Mesendoderm (in vitro differentiated cells): ENCODE data around the gene HTR3E.

ENCODE experiments used
- DNase-seq: peaks from one replicate; pipeline ENCODE4 v3.0.0; 2013
- H2AK5ac ChIP-seq: 2 replicates; pipeline ENCODE4 v1.6.1; 2013; ENCODE audit warnings: low read length, inconsistent platforms
- H2BK120ac ChIP-seq: 2 replicates; pipeline ENCODE4 v1.6.1; 2013; ENCODE audit warnings: low read depth, mild to moderate bottlenecking, low read length, moderate library complexity, mixed read lengths
- H2BK15ac ChIP-seq: replicated peaks from 2 replicates; pipeline ENCODE4 v1.6.1; 2013; ENCODE audit warnings: low read depth, mild to moderate bottlenecking, moderate library complexity
- H2BK5ac ChIP-seq: 2 replicates; pipeline ENCODE4 v1.6.1; 2013; ENCODE audit warnings: low read length, inconsistent platforms
- H3K18ac ChIP-seq: 2 replicates; pipeline ENCODE4 v1.6.1; 2013; ENCODE audit warnings: mild to moderate bottlenecking, low read length, mixed read lengths
- H3K23ac ChIP-seq: one replicate; pipeline ENCODE4 v1.6.1; 2013; ENCODE audit warnings: low read length
- H3K27ac ChIP-seq: 2 replicates; pipeline ENCODE4 v1.5.1; 2013; ENCODE audit warnings: low read depth, mild to moderate bottlenecking, inconsistent platforms, low read length, moderate library complexity
- H3K27me3 ChIP-seq: 2 replicates; pipeline ENCODE4 v1.6.1; 2013; ENCODE audit warnings: low read length, control low read depth, mild to moderate bottlenecking, inconsistent platforms; ENCODE audit not compliant: insufficient read depth, poor library complexity
- H3K36me3 ChIP-seq: 2 replicates; pipeline ENCODE4 v1.6.1; 2013; ENCODE audit warnings: low read length, inconsistent platforms; ENCODE audit not compliant: control insufficient read depth, insufficient read depth
- H3K4ac ChIP-seq: one replicate; pipeline ENCODE4 v1.6.1; 2013; ENCODE audit warnings: low read depth, mild to moderate bottlenecking, low read length, moderate library complexity
- H3K4me1 ChIP-seq: 2 replicates; pipeline ENCODE4 v1.6.1; 2013; ENCODE audit warnings: low read depth, low read length, inconsistent platforms; ENCODE audit not compliant: control insufficient read depth
- H3K4me2 ChIP-seq: 2 replicates; pipeline ENCODE4 v1.6.1; 2013; ENCODE audit warnings: low read length
- H3K4me3 ChIP-seq: 2 replicates; pipeline ENCODE4 v1.5.1; 2013; ENCODE audit warnings: mild to moderate bottlenecking, low read length
- H3K56ac ChIP-seq: one replicate; pipeline ENCODE4 v1.6.1; 2013; ENCODE audit warnings: low read length
- H3K79me1 ChIP-seq: 2 replicates; pipeline ENCODE4 v1.6.1; 2013; ENCODE audit warnings: low read length, inconsistent platforms
- H3K79me2 ChIP-seq: 2 replicates; pipeline ENCODE4 v1.6.1; 2013; ENCODE audit warnings: mild to moderate bottlenecking, low read length; ENCODE audit not compliant: control insufficient read depth, insufficient read depth
- H3K9ac ChIP-seq: 2 replicates; pipeline ENCODE4 v1.6.1; 2013; ENCODE audit warnings: low read length, inconsistent platforms
- H4K5ac ChIP-seq: one replicate; pipeline ENCODE4 v1.6.1; 2013; ENCODE audit warnings: low read length
- H4K8ac ChIP-seq: one replicate; pipeline ENCODE4 v1.6.1; 2013; ENCODE audit warnings: low read depth, mild to moderate bottlenecking, control low read depth, low read length, moderate library complexity
- WGBS: extraction: QIAGEN DNeasy Blood & Tissue Kit; methylation state at CpG from one replicate; pipeline ENCODE4 v1.1.7; 2013; ENCODE audit warnings: low lambda C conversion rate, missing lambda C conversion rate; ENCODE audit not compliant: insufficient coverage; ENCODE audit errors: extremely low coverage; 5-methylcytosine and 5-hydroxymethylcytosine counted together

Gene HTR3E

DNA sequence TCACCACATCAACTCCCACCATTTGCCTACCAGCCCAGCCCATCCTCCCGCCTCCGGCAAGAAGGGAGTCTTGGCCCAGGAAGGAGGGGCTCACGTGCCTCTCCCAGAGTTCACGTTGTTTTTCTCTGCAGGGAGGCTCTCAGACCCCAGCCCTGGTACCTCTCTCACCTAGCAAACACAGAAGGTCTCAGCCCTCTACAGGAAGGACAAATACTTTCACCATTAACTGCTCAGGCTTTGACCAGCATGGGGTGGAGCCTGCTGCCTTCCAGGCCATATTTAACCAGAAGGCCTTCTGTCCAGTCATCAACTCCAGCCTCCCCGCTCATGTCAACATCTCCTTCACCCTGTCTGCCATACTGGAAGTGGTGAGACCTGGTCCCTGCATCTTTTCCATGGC lies 19.0 kb upstream of the HTR3E start:
- Histone ChIP-seq H3K36me3 (no peaks in the 10 kb centered on the region), H2BK120ac (no peak overlapping the region), H3K4me3 (no peak overlapping the region), H3K79me2 (no peaks in the 10 kb centered on the region), H4K8ac (no peak overlapping the region), H3K4me2 (no peak overlapping the region), H3K56ac (no peak overlapping the region), H2BK5ac (no peak overlapping the region), H3K27me3 (no peaks in the 10 kb centered on the region), H3K4ac (no peak overlapping the region), H3K9ac (no peak overlapping the region), H3K4me1 (no peaks in the 10 kb centered on the region), H3K27ac (no peak overlapping the region), H3K79me1 (no peaks in the 10 kb centered on the region), H3K23ac (no peak overlapping the region), H2AK5ac (no peak overlapping the region), H3K18ac (no peak overlapping the region), H2BK15ac (no peak overlapping the region), H4K5ac (no peak overlapping the region)
- WGBS = no CpG with 5 or more reads among the region's 5 CpGs
- peak; percentile 51 for DNase-seq

DNA sequence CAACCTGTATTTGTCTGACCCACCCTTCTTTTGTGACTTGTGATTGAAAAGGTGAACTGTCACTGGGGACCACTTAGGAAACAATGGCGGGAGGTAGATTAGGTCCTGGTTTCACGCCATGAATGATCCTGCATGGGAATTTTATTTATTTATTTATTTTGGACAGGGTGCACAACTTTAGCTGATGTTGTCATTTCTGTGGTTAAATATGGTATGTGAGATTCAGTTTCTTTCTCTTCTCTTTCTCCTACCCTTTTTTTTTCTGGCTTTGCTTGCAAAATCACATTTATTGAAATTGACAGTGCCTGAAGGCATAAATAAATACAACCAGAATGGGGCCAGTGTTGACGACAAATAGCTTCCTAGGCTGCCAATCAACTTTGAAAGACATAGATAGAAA lies 18.0 kb upstream of the HTR3E start:
- no CpG with 5 or more reads among the region's 3 CpGs for WGBS
- Histone ChIP-seq H2BK15ac (no peak overlapping the region), H3K4me1 (no peaks in the 10 kb centered on the region), H3K79me1 (no peaks in the 10 kb centered on the region), H3K4me3 (no peak overlapping the region), H2AK5ac (no peak overlapping the region), H3K4me2 (no peak overlapping the region), H3K36me3 (no peaks in the 10 kb centered on the region), H4K8ac (no peak overlapping the region), H4K5ac (no peak overlapping the region), H3K9ac (no peak overlapping the region), H2BK5ac (no peak overlapping the region), H3K79me2 (no peaks in the 10 kb centered on the region), H3K23ac (no peak overlapping the region), H3K27me3 (no peaks in the 10 kb centered on the region), H3K56ac (no peak overlapping the region), H3K27ac (no peak overlapping the region), H3K18ac (no peak overlapping the region), H3K4ac (no peak overlapping the region), H2BK120ac (no peak overlapping the region)
- DNase-seq = no peak

DNA sequence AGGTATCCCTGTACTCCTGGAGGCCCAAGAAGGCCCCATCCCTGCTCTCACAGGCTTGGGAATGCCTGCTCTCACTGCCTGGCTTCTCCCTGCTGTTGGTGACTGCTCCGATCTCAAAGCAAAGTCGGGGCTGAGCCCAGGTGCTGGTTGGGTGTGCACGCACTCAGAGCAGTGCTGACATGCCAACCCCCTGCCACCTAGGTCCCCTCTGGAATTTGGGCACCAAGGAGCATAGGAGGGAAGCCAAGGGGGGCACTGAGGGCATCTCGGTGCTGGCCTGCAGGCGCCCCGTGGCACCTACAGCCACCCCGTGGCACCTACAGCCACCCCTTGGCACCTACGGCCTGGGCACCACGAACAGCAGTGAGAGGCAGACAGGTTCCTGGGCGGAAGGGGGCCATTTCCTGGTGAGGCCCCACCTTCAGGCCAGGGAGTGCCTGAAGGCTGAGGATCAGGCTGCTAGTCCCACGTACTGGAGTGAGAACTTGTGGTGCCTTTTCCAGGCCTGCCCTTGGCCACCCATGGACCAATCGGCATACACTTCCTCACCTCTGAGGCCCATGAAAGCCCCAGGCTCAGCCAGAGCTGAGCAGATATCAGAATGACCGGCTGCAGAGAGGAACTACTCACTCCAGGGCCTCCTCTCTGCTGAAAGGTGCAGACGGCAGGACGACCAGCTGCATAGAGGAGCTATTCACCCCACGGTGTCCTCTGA lies 15.6 kb upstream of the HTR3E start:
- no peak overlapping the region for H2BK120ac ChIP-seq
- H3K36me3 ChIP-seq = no peaks in the 10 kb centered on the region
- H2AK5ac ChIP-seq = no peak overlapping the region
- no peak overlapping the region for H4K8ac ChIP-seq
- no peak for DNase-seq
- H3K4me1 ChIP-seq = no peaks in the 10 kb centered on the region
- no peak overlapping the region for H3K9ac ChIP-seq
- H3K27ac ChIP-seq = no peak overlapping the region
- no peak overlapping the region for H3K23ac ChIP-seq
- no peaks in the 10 kb centered on the region for H3K79me2 ChIP-seq
- H3K27me3 ChIP-seq = no peaks in the 10 kb centered on the region
- H3K4me2 ChIP-seq = no peak overlapping the region
- H4K5ac ChIP-seq = no peak overlapping the region
- H2BK15ac ChIP-seq = no peak overlapping the region
- no peak overlapping the region for H2BK5ac ChIP-seq
- H3K79me1 ChIP-seq = no peaks in the 10 kb centered on the region
- WGBS = no CpG with 5 or more reads among the region's 16 CpGs
- H3K18ac ChIP-seq = no peak overlapping the region
- H3K4ac ChIP-seq = no peak overlapping the region
- H3K4me3 ChIP-seq = no peak overlapping the region
- no peak overlapping the region for H3K56ac ChIP-seq

DNA sequence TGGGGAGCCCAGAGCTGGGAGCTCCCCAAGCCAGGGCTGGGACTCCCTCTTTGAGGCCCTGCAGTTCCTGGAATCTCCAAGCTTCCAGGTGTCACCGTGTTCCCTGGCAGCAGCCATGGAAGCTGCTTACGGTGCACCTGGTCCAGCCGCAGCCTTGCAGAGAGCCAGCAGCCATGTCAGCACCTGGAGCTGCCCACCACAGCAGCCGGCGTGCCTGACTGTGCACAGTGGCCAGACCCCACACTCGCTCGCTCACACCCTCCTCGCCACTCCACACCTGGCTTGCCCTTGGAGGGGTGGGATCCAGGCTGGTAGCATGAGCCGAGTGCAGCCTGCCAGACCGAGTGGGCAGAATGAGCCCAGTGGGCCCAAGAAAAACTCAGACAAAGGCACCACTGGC lies 14.8 kb upstream of the HTR3E start:
- Histone ChIP-seq H4K8ac (no peak overlapping the region), H2BK5ac (no peak overlapping the region), H2BK15ac (no peak overlapping the region), H3K27me3 (no peaks in the 10 kb centered on the region), H3K23ac (no peak overlapping the region), H3K79me2 (no peaks in the 10 kb centered on the region), H3K4me3 (no peak overlapping the region), H3K56ac (no peak overlapping the region), H3K4ac (no peak overlapping the region), H3K4me2 (no peak overlapping the region), H3K18ac (no peak overlapping the region), H3K9ac (no peak overlapping the region), H3K4me1 (no peaks in the 10 kb centered on the region), H3K79me1 (no peaks in the 10 kb centered on the region), H4K5ac (no peak overlapping the region), H3K36me3 (no peaks in the 10 kb centered on the region), H2AK5ac (no peak overlapping the region), H2BK120ac (no peak overlapping the region), H3K27ac (no peak overlapping the region)
- WGBS = no CpG with 5 or more reads among the region's 10 CpGs
- DNase-seq = no peak

DNA sequence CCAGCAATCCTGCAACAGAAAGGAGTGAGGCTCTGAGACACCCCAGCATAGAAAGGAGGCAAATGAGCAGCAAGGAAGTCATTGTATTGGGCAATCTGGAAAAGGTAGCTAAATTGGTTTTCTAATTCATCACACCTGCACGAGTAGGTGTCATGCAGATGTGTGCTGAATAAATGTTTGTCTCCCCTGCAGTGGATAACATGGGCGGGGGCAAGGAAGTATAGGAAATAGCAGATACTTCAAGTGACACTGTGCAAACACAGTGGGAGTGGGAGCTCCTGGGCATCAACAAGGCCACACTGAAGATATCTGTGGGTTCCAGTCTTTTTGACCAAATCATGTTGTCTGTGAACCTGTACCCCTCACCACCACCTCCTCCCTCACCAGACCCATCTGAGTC lies 14.4 kb upstream of the HTR3E start:
- H3K36me3 ChIP-seq = no peaks in the 10 kb centered on the region
- no peak overlapping the region for H3K27ac ChIP-seq
- no CpG with 5 or more reads among the region's 2 CpGs for WGBS
- no peaks in the 10 kb centered on the region for H3K79me1 ChIP-seq
- no peaks in the 10 kb centered on the region for H3K4me1 ChIP-seq
- no peak overlapping the region for H3K4ac ChIP-seq
- H3K27me3 ChIP-seq = no peaks in the 10 kb centered on the region
- H2AK5ac ChIP-seq = no peak overlapping the region
- H3K4me3 ChIP-seq = no peak overlapping the region
- H3K56ac ChIP-seq = no peak overlapping the region
- no peak overlapping the region for H3K18ac ChIP-seq
- H3K79me2 ChIP-seq = no peaks in the 10 kb centered on the region
- no peak overlapping the region for H2BK5ac ChIP-seq
- DNase-seq = no peak
- no peak overlapping the region for H4K8ac ChIP-seq
- no peak overlapping the region for H2BK120ac ChIP-seq
- no peak overlapping the region for H2BK15ac ChIP-seq
- no peak overlapping the region for H4K5ac ChIP-seq
- no peak overlapping the region for H3K4me2 ChIP-seq
- H3K9ac ChIP-seq = no peak overlapping the region
- no peak overlapping the region for H3K23ac ChIP-seq

DNA sequence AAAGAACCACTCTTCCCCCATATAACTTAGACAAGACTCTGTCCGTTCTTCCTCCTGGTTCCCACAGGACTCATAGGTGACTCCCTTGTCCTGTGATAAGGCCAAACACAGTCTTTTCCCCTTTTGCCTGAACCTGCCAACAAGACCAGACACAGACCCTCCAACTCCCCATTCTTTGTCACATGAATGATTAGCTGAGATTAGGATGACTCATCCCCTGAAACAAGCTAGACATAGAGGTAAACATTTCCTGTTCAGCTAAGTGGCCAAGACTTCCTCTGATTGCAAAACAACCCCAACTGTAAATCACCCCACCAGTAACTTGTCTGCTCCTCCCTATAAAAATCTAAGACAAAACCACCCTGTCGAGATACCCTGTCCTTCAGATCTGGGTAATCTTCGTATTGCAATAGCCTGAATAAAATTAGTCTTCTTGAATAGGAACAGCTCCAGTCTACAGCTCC lies 11.4 kb upstream of the HTR3E start:
- H4K5ac ChIP-seq = no peak overlapping the region
- H2AK5ac ChIP-seq = no peak overlapping the region
- no peak overlapping the region for H3K56ac ChIP-seq
- no peak overlapping the region for H3K4me2 ChIP-seq
- H3K4ac ChIP-seq = no peak overlapping the region
- H2BK120ac ChIP-seq = no peak overlapping the region
- H4K8ac ChIP-seq = no peak overlapping the region
- no peak overlapping the region for H3K18ac ChIP-seq
- H3K79me1 ChIP-seq = no peaks in the 10 kb centered on the region
- H3K9ac ChIP-seq = no peak overlapping the region
- no peak overlapping the region for H3K23ac ChIP-seq
- no peaks in the 10 kb centered on the region for H3K27me3 ChIP-seq
- H3K4me1 ChIP-seq = no peaks in the 10 kb centered on the region
- WGBS = no CpG with 5 or more reads among the region's 3 CpGs
- H2BK5ac ChIP-seq = no peak overlapping the region
- no peaks in the 10 kb centered on the region for H3K79me2 ChIP-seq
- no peaks in the 10 kb centered on the region for H3K36me3 ChIP-seq
- H2BK15ac ChIP-seq = no peak overlapping the region
- no peak overlapping the region for H3K4me3 ChIP-seq
- no peak overlapping the region for H3K27ac ChIP-seq
- DNase-seq = peak; percentile 13
